Right atrium auricular region (tissue), 2 donors: ENCODE results near the gene CRYM. TPM values are rescaled to one million over a fixed set of nuclear protein-coding genes. Genes with fewer than 3 reads are reported as not detected.

Source experiments
- DNase-seq: peaks from one replicate; pipeline ENCODE4 v3.0.0-alpha.2; 2019; ENCODE audit warnings: low spot score
- H3K27ac ChIP-seq, 2 donors: fragments of 200-600 bp; sonication (generic); 1 replicate in 1 of 2; 2 replicates in 1 of 2; pipeline ENCODE4 v1.5.1; 2016 to 2019
- H3K27me3 ChIP-seq, 2 donors: fragments of 200-600 bp; sonication (generic); one replicate each; pipeline versions ENCODE4 v1.5.1 to v1.6.0; 2017 to 2019
- H3K36me3 ChIP-seq: fragments of 200-600 bp; sonication (generic); one replicate; pipeline ENCODE4 v1.5.1; 2016
- H3K4me1 ChIP-seq, 2 donors: fragments of 200-600 bp; sonication (generic); one replicate each; pipeline versions ENCODE4 v1.5.1 to v1.6.0; 2017 to 2019
- H3K4me3 ChIP-seq, 2 donors: fragments of 200-600 bp; sonication (generic); 1 replicate in 1 of 2; 2 replicates in 1 of 2; pipeline ENCODE4 v1.5.1; 2017 to 2019; ENCODE audit warnings: mild to moderate bottlenecking in 1 of 2, moderate library complexity in 1 of 2
- H3K9me3 ChIP-seq, 2 donors: fragments of 200-600 bp; sonication (generic); one replicate each; pipeline ENCODE4 v1.5.1; 2019
- total RNA-seq, 2 donors: library from RNA; depleted of rRNA; stranded (reverse); fragments of >200 nt; gene quantifications; one replicate each; pipeline ENCODE4 v1.1.0, GENCODE V29; 2016
- TF ChIP-seq, protein P1 (sequence below), 2 donors: fragments of 200-600 bp; sonication (generic); IDR thresholded peaks; one replicate each; pipeline ENCODE4 v1.5.1; 2019; ENCODE audit warnings: antibody characterized with exemption in 2 of 2

Gene CRYM
- total RNA-seq, 2 donors from 2014 or later, result 77.7 to 91.1 TPM

DNA sequence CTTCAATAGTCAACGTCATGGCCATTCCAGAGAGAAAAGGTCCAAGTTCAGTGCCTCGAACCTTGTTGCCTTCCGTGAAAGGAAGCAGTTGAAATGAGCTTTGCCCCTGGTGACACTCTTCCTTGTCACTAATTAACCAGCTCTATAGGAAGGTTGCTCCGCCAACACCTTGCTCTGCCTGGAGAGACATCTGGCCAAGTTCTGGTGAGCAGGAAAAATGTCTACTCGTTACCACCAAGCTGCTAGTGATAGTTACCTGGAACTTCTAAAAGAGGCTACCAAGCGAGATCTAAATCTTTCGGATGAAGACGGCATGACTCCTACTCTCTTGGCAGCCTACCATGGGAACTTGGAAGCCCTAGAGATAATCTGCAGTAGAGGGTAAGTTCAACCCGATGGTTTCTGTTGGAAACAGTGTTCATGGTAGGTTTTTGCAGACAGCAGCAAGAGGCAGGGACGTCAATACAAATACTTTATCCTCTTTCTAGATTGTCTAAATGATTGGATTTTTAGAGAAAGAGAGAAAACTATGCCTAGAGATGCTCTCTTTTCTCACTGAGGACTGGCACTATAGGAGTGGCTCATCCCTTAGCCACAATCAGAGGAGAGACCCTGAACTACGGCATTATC, 44.5 kb downstream of the CRYM start, which contains the start of gene ANKS4B:
Gene ANKS4B (plus strand): TSS at position 179 of the 630 bp plus-strand sequence. CDS start 39 bp downstream, at position 218.
- H3K9me3 ChIP-seq, result no peaks in the 10 kb centered on the region
- TF ChIP-seq, protein P1, sequence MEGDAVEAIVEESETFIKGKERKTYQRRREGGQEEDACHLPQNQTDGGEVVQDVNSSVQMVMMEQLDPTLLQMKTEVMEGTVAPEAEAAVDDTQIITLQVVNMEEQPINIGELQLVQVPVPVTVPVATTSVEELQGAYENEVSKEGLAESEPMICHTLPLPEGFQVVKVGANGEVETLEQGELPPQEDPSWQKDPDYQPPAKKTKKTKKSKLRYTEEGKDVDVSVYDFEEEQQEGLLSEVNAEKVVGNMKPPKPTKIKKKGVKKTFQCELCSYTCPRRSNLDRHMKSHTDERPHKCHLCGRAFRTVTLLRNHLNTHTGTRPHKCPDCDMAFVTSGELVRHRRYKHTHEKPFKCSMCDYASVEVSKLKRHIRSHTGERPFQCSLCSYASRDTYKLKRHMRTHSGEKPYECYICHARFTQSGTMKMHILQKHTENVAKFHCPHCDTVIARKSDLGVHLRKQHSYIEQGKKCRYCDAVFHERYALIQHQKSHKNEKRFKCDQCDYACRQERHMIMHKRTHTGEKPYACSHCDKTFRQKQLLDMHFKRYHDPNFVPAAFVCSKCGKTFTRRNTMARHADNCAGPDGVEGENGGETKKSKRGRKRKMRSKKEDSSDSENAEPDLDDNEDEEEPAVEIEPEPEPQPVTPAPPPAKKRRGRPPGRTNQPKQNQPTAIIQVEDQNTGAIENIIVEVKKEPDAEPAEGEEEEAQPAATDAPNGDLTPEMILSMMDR (IDR thresholded peaks at IDR 0.05), result no peak

DNA sequence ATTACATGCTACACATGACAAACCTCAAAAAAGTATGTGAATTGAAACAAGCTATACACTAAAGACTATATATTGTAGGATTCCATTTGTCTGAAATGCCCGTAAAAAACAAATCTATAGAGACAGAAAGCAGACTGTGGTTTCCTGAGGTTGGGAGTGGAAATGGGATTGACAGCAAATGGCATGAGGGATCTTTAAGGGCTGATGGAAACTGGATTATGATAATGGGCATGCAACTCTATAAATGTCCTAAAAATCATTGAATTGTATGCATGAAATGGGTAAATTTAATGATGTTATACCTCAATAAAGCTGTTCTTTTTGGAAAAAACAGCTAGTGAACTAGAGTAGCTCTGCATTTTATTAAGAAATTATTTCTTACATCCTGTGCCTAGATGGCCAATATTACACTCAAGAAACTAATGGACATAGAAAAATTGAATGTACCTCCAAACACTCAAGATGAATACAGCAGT, 45.0 kb downstream of the CRYM start:
- no peaks in the 10 kb centered on the region for H3K36me3 ChIP-seq
- no peak overlapping the region for H3K4me3 ChIP-seq
- no peak for DNase-seq
- no peaks in the 10 kb centered on the region for H3K27me3 ChIP-seq
- H3K9me3 ChIP-seq, result no peaks in the 10 kb centered on the region
- H3K27ac ChIP-seq, result no peak overlapping the region
- no peaks in the 10 kb centered on the region for H3K4me1 ChIP-seq
- TF ChIP-seq, protein P1 (IDR thresholded peaks at IDR 0.05), result no peak

More for the DNA sequence above, 44.5 kb downstream of the CRYM start, which contains the start of gene ANKS4B:
- no peak for DNase-seq
- no peaks in the 10 kb centered on the region for H3K4me1 ChIP-seq
- H3K27ac ChIP-seq, result no peak within 1 kb of the TSS
- H3K27me3 ChIP-seq, result no peaks in the 10 kb centered on the region
- H3K36me3 ChIP-seq, result no peaks in the 10 kb centered on the region
- H3K4me3 ChIP-seq, result no peak within 1 kb of the TSS

DNA sequence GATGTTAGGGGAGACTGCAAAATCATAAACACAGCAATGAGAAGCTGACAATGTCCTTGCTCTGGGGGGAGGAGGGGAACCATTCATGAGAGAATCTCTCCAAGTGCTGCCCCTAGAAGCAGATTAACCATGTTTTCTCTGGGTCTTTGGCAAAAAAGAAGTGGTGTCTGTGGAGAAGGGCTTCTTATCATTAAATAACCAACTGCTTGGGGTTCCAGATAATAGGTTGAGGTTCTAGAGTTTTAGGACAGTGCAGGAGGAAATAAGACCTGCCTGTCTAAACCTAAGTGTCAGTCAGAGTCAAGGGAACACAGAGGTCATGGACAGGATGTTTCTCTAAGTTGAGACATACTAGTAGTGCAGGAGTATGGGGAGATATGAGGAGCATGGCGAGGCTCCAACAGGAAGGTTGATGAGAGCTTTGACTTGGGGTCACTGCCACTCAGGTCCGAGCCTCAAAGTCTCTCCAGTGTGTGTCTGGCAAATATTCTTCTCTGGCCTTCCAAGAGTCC, 49.7 kb downstream of the CRYM start:
- Histone ChIP-seq H3K4me1 (no peaks in the 10 kb centered on the region), H3K4me3 (no peak overlapping the region), H3K9me3 (no peaks in the 10 kb centered on the region), H3K27me3 (no peaks in the 10 kb centered on the region), H3K36me3 (no peaks in the 10 kb centered on the region), H3K27ac (no peak overlapping the region)
- TF ChIP-seq, protein P1 (IDR thresholded peaks at IDR 0.05), result no peak
- DNase-seq, result no peak

DNA sequence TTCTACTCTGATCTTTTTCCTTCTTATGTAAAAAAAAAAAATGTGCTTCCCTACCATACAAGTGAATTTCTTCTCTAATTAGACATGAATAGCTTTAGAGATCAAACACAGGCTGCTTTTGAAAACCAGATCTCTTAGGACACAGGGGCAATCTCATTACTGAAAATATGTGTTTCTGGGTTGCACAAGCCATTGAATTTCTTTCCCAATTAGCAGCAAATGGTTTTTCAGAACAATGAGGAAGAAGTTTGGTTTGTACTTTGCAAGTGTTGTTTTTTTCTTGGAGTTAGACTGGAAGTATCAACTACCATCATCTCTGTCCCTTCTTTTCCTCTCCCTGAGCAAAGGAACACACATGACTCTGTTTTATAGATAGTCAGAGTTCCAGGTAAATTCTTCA, 50.2 kb downstream of the CRYM start:
- Histone ChIP-seq H3K9me3 (no peaks in the 10 kb centered on the region), H3K36me3 (no peaks in the 10 kb centered on the region), H3K4me1 (no peaks in the 10 kb centered on the region), H3K27me3 (no peaks in the 10 kb centered on the region), H3K4me3 (no peak overlapping the region), H3K27ac (no peak overlapping the region)
- no peak for DNase-seq
- TF ChIP-seq, protein P1 (IDR thresholded peaks at IDR 0.05), result no peak

DNA sequence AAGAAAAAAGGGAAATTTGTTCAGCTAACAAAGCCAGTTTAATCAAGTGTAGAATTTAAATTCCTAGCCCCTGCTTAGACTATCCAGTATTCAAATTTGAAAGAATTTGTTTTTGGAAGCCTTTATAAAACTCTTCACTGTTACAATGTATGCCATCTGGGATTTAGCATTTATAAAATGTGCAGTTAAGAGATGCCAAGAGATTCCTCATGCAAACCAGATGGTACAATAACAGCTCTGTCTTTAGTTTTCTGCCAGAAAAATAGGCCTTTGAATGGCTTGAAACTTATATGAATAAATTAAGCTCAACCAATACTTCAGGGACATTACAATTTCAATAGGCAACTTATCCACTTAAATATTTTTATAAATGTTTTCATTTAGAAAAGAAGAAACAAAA, 51.3 kb downstream of the CRYM start:
- H3K4me3 ChIP-seq, result no peak overlapping the region
- no peak for DNase-seq
- TF ChIP-seq, protein P1 (IDR thresholded peaks at IDR 0.05), result no peak
- no peak overlapping the region for H3K27ac ChIP-seq
- H3K4me1 ChIP-seq, result no peaks in the 10 kb centered on the region
- no peaks in the 10 kb centered on the region for H3K9me3 ChIP-seq
- no peaks in the 10 kb centered on the region for H3K27me3 ChIP-seq
- no peaks in the 10 kb centered on the region for H3K36me3 ChIP-seq
